ENCODE data around the gene SLAIN1.

Gene SLAIN1

GRCh38 chr13:77760893-77761292 lies 63.4 kb downstream of the SLAIN1 start:
- no peak for DNase-seq

GRCh38 chr13:77767413-77767812 lies 69.9 kb downstream of the SLAIN1 start:
- DNase-seq, result no peak

GRCh38 chr13:77774181-77774580 lies 76.7 kb downstream of the SLAIN1 start:
- DNase-seq, result no peak

- no peak for DNase-seq
Observed at GRCh38 chr13:77776704-77777103, 79.2 kb downstream of the SLAIN1 start.

- DNase-seq, result peak; percentile 10
Observed at GRCh38 chr13:77779552-77780272, 82.2 kb downstream of the SLAIN1 start.

GRCh38 chr13:77781808-77782207 lies 84.3 kb downstream of the SLAIN1 start:
- DNase-seq, result no peak

- DNase-seq, result no peak
Observed at GRCh38 chr13:77784515-77784914, 87.0 kb downstream of the SLAIN1 start.

- DNase-seq, result no peak
Observed at GRCh38 chr13:77786695-77787287, 89.3 kb downstream of the SLAIN1 start.

GRCh38 chr13:77789376-77789775 lies 91.9 kb downstream of the SLAIN1 start:
- no peak for DNase-seq

- no peak for DNase-seq
Observed at GRCh38 chr13:77800219-77800618, 102.7 kb downstream of the SLAIN1 start.

- DNase-seq, result no peak
Observed at GRCh38 chr13:77806518-77806917, 109.0 kb downstream of the SLAIN1 start.

GRCh38 chr13:77807431-77808135 lies 110.1 kb downstream of the SLAIN1 start:
- no peak for DNase-seq

GRCh38 chr13:77810430-77810829 lies 112.9 kb downstream of the SLAIN1 start:
- peak; percentile 10 for DNase-seq

- no peak for DNase-seq
Observed at GRCh38 chr13:77810878-77811277, 113.4 kb downstream of the SLAIN1 start.

GRCh38 chr13:77811381-77811780 lies 113.9 kb downstream of the SLAIN1 start:
- DNase-seq, result no peak

- DNase-seq, result no peak
Observed at GRCh38 chr13:77811981-77812380, 114.5 kb downstream of the SLAIN1 start.

All from NCI-H1436 treated with DMSO at 0.1 percent for 48 hours (cell line).